NCI-H460 (cell line): ENCODE data around the gene GATAD2B. TPM values are rescaled to one million over a fixed set of nuclear protein-coding genes. Genes with fewer than 3 reads are reported as not detected.

Experiments used
- DNase-seq: peaks from one replicate; pipeline ENCODE4 v3.0.0-alpha.2; 2016; ENCODE audit warnings: low read depth; ENCODE audit errors: extremely low read depth
- total RNA-seq: library from RNA; depleted of rRNA; stranded (reverse); fragments of >200 nt; shearing (Covaris generic); gene quantifications from 2 replicates; pipeline ENCODE4 v1.2.3, GENCODE V29; 2014

Gene GATAD2B
- total RNA-seq, 1 experiment from 2014 or later = 8.8 TPM

DNA sequence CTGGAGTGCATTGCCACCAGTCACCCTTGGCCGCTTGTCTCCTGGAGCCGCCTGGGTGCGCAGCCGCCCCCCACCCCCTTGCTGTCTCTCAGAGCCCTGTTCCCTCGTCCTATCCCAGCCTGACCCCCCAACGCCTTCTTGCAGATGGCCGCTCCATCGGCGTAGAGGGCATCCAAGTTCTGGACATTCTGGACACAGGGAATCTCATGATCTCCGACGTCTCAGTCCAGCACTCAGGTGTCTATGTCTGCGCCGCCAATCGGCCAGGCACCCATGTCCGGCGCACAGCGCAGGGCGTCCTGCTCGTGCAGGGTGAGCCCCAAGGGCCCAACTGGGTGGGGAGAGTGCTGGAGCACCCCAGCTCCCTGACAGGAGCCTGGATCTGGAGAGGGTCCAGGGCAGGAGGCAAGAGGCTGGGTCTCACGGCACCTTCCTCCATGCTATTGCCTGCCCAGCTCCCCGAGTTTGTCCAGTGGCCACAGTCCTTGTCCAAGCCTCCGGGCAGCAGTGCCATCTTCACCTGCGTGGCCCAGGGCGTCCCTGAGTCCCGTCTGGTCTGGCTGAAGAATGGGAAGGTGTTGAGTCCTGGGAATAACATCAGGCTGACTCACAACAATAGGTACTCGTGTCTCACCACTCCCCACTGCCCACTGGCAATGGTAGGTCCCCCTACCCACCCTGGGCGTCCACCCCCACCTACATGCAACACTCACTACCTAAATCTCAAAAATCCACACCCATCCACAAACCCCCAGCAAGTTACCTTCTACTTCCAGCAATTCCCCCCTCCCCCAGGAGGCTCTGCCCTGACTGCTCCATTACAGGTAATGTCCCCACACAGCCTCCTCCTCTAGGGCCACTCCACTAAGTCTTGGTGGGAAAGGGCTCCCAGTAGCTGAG, 123.0 kb downstream of the GATAD2B start:
- no peak for DNase-seq

DNA sequence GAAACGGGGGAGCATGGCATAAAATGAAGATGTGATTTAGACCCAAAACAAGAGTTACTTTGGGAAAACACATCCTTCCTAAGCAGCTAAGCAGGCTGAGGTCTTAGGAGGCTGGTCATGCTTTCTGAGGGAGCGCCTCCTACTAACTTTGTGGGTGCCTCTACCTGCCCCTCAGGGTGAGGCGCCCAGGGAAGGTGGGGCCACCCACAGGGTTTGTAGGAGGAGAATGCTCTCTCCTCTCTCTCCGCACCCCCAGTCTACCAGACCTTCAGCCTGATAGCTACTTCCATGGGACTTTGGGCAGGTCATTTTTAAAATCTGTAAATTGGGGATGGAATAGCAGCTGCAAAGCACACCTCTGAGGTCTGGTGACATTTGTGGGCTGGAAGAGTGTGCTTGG, 123.8 kb downstream of the GATAD2B start:
- DNase-seq = no peak

DNA sequence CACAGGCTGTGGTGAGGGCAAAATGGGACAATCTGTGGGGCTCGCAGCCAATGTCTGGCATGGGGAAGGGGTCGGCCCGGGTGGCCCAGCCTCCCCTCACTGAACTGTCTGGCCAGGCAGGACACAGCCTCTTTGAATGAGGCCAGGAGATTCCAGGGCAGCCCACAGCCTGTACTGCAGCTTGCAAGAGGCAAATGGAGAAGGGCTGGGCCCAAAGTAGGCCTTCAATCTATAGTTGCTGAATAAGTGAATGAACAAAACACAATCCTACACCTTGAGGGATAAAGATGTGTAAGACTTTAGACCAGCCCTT, 124.3 kb downstream of the GATAD2B start:
- DNase-seq = no peak

DNA sequence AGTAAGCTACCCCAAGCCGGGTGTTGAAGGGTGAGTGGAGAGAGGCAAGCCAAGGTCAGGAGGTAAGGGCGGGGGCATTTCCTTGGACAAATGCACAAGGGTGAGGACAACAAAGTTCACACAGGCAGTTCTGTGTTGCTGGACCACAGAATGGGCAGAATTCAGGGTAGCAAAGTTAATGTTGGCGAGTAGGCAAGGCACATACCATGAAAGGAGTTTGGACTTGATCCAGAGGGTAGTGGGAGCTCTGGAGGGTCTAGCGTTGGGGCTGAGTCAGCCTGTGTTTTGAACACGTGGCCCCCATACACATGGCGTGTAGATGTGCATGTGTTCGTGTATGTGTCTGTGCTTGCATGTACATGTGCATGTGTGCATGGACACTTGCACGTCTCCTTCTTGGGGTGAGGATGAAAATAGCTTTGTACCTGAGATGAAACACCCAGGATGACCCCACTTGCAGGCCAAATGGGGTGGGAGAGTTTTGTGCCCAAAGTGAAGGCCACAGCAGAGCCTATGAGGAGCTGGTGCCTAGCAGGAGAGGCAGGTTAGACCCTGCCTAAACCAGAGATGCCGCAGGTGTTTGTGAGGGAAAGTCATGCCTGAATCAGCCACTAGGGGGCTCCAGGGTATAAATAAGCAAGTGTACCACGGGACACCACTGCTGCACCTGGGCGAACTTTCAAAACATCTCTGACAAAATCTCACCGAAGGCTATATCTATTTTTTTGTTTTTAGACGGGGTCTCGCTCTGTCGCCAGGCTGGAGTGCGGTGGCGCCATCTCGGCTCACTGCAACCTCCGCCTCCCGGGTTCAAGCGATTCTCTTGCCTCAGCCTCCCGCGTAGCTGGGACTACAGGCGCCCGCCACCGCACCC, 125.7 kb downstream of the GATAD2B start:
- DNase-seq = peak; percentile 76

DNA sequence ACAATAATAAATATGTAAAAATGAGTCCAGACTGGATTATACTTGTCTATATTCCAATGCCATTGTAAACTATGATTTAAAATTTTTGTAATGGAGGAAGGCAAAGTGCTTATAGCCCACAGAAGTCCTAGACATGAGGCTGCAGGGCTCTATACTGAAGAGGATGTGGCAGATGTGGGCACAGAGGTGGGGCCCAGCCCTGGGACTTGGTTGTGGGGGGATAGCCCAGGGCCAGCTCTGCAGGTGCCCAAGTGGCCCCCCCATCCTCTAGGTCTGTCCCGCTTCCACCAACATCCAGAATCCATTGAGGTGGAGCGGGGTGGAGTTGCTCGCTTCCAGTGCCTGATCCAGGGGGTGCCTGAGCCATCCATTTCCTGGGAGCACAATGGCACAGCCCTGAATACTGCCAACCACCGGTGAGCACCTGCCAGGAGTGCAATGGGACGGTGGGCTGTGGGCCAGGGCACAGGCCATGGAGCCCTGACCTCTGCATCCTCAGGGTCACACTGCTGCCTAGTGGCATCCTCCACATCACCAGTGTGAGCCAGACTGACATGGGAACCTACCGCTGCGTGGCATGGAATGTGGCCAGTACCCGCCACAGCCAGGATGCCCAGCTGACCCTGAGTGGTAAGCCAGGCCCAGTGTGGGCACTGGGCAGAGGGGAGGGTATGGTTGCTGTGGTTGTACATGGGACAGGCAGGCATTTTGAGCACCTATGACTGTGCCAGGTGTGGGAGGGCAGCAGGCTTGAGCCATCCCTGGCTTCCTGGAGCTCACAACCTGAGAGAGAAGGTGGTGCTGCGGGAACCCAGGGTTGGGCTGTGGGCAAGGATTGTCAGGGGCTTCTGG, 126.6 kb downstream of the GATAD2B start:
- no peak for DNase-seq

DNA sequence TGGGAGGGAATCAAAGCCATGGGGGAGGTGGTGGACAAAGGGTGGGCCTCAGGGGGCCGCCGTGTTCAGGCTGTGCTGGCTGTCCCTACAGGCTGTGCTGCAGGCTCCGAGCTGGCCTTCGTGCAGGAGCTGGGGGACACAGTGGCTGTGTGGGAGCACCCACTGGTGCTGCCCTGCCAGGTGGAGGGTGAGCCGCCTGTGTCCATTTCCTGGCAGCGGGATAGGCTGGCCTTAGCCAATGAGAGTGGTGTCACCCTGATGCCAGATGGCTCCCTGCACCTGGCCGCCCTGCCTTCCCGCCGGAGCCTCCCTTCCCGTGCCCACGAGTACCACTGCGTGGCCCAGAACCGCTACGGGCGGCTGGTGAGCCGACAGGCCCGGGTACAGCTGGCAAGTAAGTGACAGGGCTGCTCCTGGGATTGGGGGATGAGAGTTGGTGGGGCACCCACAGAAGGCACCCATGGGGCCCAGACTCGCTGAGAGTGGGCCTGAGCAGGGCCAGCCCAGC, 127.4 kb downstream of the GATAD2B start:
- DNase-seq = no peak

DNA sequence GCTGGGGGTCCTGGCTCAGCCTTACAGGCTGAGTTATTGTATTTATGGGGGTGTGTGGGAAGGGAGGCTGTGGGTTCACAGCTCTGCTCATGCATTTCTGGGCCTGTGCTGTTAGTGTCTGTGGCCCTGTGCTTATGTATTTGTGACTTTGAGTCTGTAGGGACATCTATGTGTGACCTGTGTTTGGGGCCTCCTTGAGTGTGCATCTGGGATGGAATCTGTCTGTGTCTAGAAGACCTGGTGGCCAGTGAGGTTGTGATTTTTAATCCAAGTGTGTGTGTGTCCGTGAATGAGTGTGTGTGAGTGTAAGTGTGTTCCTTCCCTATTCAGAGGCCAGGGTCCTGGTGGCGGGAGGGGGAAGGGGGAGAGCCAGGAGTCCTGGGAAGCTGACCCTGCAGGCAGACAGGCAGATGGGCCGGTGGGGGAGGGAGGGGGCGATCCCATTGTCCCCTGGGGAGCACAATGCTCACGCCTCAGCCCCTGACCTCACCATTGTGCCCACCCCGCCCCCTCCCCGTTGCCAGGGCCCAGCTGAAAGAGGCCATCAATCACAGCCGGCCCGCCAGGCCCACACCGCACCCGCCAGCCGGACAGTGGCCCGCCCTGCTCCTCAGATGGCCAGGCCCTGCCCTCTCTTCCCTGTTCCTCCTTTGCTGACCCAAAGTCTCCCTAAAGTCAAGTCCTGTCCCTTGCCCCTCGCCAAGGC, 128.0 kb downstream of the GATAD2B start:
- no peak for DNase-seq

DNA sequence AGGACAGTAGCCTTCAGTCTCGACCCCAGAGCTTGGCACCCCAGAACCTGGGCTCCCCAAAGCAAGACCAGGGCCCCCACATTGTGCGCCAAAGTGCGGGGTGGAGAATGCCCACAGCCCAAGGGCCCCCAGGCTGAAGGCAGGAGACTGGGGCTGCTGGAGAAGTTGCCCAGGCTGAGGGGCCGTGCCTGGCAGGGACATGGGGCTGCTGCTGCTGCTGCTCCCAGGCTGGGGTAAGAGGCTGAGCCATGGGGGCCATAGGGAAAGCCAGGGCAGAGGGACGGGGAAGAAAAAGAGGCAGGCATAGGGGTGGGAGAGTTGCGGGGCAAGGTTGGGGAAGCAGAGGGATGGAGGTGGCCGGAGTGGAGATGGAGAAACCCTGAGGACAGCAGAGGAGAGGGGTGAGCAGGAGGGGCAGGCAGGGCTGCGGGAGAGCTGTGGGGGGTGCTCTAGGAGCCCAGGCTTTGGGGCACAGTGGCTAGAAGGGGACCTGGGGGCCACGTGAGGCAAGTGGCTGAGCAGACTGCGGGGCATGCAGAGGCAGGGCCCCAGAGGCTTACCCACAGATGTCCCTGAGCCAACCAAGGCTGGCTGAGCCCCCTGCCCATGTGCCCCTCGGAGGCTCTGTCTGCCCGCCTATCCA, 128.7 kb downstream of the GATAD2B start:
- no peak for DNase-seq

DNA sequence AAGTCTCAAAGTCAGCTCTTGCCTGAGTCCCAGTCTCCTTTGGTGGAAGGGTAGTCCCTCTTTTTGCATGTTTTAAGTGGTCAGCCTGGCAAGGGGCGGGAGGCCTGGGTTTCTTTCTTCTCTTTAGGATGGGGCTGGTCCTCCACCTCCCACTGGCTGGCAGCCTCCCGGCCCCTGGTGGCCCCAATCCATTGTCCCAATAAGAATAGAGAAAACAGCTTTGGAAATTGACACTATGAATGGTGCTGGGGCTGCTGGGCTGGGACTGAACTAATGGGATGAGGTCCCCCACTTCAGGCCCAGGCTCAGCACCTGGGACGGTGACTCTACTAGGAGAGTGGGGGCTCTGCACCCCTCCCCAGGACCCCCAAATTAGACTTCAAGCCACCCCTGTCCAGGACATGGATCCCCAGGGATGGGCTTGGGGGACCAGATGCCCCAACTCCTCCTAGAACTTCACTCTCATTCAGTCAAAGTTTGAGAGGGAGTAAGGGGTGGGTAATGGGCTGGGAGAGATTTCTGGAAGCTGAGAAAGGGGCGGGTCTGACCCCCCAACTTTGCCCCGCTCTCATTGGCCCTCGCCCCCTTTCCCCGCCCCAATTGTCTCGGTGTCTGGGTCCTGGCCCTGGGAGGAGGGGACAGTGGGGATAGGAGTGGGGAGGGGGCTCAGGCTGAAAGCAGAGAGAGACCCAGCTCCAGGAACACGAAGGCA, 129.4 kb downstream of the GATAD2B start:
- DNase-seq = no peak

DNA sequence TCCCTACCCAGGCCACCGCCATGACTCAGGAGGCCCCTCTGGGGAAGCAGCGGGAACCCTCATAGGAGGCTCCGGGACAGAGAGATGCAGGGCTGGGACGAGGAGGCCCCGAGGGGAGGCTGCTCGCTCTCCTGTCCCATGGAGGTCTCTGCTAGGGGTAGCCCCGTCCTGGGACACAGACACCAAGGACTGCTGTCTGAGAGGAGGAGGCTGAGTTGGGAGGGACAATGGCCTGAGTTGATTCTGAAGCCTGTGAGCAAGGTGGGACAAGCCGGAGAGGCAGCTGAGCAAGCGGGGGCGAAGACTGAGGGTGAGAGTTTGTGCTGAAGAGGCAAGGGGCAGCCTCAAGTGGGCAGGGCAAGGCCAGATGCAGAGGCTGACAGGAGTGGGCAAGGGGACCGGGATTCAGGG, 130.1 kb downstream of the GATAD2B start:
- DNase-seq = no peak

DNA sequence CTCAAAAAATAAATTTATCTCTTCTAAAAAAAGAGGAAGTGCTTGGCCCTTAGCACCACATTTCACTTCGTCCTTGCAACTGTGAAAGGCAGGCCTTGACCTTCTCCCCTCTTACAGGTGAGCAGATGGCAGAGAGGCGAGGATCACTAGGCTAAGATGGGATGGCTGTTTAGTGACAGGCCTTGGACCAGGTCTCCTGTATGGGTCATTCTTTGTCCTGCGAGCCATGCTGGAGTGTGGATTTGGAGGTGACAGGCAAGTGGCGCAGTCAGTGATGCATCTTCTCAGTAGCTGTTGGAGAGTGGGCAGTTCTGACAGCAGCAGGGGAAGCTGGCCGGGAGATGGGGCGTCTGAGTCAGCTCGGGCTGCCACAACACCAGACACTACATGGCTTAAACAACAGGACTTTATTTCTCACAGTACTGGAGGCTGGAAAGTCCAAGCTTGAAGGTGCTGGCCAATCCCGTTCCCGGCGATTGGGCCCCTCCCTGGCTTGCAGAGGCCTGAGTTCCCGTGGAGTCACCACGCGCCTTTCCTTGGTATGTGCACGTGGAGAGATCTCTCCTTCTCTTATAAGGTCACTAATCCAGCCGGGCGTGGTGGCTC, 131.0 kb downstream of the GATAD2B start:
- no peak for DNase-seq

DNA sequence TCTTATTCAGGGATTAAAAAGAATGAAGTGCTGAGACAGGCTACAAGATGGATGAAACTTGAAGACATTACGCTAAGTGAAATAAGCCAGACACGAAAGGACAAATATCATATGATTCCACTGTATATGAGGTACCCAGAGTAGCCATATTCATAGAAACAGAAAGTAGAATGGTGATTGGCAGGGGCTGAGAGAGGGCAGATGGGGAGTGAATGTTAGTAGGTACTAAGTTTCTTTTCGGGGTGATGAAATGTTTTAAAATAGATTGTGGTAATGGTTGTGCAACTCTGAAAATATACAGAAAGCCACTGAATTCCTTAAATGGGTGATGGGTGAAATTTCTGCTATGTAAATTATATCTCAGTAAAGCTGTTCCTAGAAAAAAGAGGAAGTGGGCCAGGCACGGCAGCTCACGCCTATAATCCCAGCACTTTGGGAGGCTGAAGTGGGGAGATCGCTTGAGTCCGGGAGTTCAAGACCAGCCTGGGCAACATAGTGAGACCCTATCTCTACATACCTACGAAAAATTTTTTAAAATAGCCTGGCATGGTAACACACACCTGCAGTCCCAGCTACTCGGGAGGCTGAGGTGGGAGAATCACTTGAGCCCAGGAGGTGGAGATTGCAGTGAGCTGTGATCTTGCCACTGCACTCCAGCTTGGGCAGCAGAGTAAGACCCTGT, 131.7 kb downstream of the GATAD2B start:
- no peak for DNase-seq

DNA sequence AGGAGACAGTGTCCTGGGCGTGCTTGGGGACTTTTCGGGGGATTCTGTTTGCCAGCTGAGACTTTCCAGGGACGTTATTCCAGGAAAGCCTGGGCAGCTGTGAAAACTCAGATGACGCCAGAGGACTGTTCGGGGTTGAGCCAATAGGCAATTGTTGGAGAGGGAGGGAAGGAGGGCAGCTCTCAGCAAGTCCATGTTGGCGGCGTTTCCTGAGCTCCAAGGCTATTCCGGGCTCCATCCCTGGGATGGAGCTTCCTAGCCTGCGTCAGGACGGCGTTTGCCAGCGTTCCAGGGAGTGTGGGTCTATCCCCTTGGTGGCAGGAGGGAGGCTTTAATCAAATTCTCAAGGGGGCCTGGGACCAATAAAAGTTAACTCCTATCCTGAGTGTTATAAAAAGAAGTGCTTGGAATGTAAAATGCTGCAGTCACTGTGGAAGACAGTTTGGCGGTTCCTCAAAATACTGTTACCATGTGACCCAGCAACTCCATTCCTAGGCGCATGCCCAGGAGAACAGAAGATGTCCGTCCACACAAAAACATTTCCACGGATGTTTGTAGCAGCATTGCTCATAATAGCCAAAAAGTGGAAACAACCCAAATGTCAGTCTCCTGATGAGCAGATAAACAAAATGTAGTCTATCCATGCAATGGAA, 132.3 kb downstream of the GATAD2B start:
- no peak for DNase-seq

DNA sequence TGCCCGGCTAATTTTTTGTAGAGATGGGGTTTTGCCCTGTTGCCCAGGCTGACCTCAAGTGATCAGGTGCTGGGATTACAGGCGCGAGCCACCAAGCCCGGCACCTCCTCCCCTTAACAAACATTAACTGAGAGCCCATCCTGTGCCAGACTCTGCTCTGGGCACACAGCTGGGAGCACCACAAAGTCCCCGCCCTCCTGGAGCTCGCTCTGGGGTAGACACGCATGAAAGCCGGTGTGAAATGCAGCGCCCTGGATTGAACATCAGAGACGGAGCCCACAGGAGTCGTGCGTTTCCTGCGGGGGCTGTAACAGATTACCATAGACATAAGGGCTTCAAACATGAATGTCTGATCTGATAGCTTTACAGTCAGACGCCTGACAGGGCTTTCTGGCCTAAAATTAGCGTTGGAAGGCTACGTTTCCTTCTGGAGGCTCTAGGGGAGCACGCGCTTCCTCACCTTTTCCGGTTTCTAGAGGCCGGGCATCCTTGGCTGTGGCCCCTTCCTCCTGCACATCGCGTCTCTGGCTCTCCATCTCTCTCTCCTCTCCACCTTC, 133.2 kb downstream of the GATAD2B start:
- no peak for DNase-seq

DNA sequence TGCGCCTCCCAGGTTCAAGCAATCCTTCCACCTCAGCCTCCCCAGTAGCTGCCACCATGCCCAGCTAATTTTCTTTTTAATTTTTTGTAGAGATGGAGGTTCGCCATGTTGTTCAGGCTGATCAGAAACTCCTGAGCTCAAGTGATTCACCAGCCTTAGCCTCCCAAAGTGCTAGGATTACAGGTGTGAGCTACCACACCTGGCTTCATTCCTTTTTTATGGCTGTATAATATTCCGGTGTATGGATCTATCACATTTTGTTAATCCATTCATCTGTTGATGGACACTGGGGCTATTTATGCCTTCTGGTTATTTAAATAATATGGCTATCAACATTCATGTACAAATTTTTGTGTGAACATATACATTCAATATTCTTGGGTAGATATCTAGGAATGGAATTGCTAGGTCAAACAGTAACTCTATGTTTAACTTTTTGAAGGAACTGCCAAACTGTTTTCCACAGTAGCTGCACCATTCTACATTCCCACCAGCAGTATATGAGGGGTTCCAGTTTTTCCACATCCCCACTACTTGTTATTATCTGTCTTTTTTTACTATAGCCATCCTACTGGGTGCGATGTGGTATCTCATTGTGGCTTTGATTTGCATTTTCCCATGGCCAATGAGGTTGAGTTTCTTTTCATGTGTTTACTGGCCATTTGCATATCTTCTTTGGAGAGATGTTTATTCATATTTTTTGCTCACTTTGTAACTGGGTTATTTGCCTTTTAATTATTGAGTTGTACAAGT, 136.6 kb downstream of the GATAD2B start:
- DNase-seq = no peak
